ENCODE measurements around the gene BAD. TPM values are rescaled to one million over a fixed set of nuclear protein-coding genes. Genes with fewer than 3 reads are reported as not detected.
A peak's percentile ranks its signal among the peaks of the same experiment; 100 is the strongest.

BAD gene
- total and polyA plus RNA-seq, 8 donors: 45.0 to 71.4 (median 55.1) TPM

DNA sequence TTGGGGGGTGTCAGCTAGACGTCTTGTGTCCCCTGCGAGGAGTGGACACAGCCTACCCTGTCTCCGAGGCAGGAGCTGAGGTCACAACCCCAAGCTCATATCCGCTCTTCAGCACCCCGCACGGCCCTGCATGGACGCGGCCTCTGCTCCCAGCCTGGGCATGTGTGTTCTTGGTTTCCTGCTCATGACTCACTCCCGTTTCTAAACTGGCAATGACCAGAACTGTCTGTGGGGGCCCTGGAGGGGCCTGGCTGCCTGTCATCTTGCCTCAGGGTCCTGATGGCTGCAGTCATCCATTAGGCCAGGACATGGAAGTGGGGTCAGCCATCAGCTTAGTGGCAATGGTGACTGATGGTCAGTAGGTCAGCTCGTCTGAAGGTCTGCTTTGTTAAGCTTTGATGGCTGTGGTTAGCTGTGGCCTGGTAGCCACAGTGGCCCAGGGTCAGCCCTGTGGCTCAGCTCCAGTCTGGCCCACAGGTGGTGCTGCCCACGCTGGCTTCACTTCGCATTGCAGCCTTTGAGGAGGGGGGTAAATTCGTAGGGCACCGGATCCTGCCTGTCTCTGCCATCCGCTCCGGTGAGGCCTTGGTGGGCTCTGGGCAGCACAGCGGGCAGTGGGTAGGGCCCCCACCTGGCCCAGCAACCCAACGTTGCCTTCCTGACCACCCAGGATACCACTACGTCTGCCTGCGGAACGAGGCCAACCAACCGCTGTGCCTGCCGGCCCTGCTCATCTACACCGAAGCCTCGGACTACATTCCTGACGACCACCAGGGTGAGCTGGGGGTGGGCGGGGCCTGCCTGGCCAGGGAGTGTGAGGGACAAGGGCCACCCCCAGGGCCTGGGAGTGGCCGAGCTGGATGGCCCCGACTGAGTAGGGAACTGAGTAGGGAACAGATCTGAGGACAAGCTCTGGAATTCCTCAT is 21.2 kb downstream of the BAD start:
- H3K27me3 ChIP-seq: no peaks in the 10 kb centered on the region
- DNase-seq (peak in 1 of 4 donors; percentile 69), ATAC-seq (no peak)
- no peaks in the 10 kb centered on the region for H3K9me3 ChIP-seq
- peaks cover 0 to 86% of the 10 kb centered on the region in 2 donors for H3K36me3 ChIP-seq
- H3K27ac ChIP-seq: no peak overlapping the region
- no peak for TF ChIP-seq CTCF (IDR thresholded peaks at IDR 0.05)
- no peak overlapping the region for H3K4me3 ChIP-seq
- peaks cover 4 to 15% of the 10 kb centered on the region in 2 donors for H3K4me1 ChIP-seq
- intact Hi-C loops (cut with DNase I): no loop called here

DNA sequence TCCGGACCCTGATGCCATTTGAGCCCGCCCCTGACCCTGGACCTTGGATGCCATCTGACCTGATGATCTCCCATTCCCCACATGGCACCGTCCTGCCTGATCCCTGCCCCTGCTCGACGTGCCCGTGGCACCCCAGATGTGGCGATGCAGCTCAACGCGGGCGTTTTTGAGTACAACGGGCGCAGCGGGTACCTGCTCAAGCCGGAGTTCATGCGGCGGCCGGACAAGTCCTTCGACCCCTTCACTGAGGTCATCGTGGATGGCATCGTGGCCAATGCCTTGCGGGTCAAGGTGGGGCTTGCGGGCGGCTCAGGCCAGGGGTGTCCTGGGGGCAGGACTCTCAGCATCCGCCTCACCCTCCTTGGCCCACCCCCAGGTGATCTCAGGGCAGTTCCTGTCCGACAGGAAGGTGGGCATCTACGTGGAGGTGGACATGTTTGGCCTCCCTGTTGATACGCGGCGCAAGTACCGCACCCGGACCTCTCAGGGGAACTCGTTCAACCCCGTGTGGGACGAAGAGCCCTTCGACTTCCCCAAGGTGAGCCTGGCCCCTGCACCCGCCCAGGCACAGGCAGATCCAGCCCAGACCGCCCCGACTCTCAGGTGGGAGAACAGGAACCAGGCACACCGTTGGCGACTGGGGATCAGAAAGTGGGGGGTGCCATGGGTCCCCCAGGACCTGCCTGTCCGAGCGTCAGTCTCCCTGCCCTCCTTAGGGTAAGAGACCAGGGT is 22.0 kb downstream of the BAD start:
- peaks cover 0 to 95% of the 10 kb centered on the region in 2 donors for H3K36me3 ChIP-seq
- intact Hi-C loops (cut with DNase I): no loop called here

GRCh38 chr11:64261556-64262080 is 22.8 kb downstream of the BAD start:
- ATAC-seq (no peak), DNase-seq (peak in 1 of 4 donors; percentile 71)
- intact Hi-C loops (cut with DNase I): no loop called here
- Histone ChIP-seq H3K4me1 (no peaks in the 10 kb centered on the region), H3K4me3 (no peak overlapping the region), H3K27ac (no peak overlapping the region), H3K36me3 (peaks cover 0 to 95% of the 10 kb centered on the region in 2 donors), H3K9me3 (no peaks in the 10 kb centered on the region), H3K27me3 (no peaks in the 10 kb centered on the region)
- no peak for TF ChIP-seq CTCF (IDR thresholded peaks at IDR 0.05)

More for the DNA sequence above, 22.0 kb downstream of the BAD start:
- ATAC-seq: no peak
- DNase-seq: peak in 1 of 4 donors; percentile 76
- no peaks in the 10 kb centered on the region for H3K9me3 ChIP-seq
- no peak overlapping the region for H3K4me3 ChIP-seq
- H3K27ac ChIP-seq: no peak overlapping the region
- H3K4me1 ChIP-seq: peaks cover 0 to 7% of the 10 kb centered on the region in 2 donors
- TF ChIP-seq CTCF (IDR thresholded peaks at IDR 0.05): no peak
- H3K27me3 ChIP-seq: no peaks in the 10 kb centered on the region

- intact Hi-C loops (cut with DNase I): no loop called here
- H3K27ac ChIP-seq: no peak overlapping the region
- no peaks in the 10 kb centered on the region for H3K9me3 ChIP-seq
- no peak overlapping the region for H3K4me3 ChIP-seq
- H3K27me3 ChIP-seq: no peaks in the 10 kb centered on the region
- TF ChIP-seq CTCF (IDR thresholded peaks at IDR 0.05): no peak
- no peak for DNase-seq
- no peak for ATAC-seq
- no peaks in the 10 kb centered on the region for H3K4me1 ChIP-seq
- peaks cover 0 to 95% of the 10 kb centered on the region in 2 donors for H3K36me3 ChIP-seq
Measured at GRCh38 chr11:64260147-64260708, 24.2 kb downstream of the BAD start.
